PC-3 (cell line): ENCODE results near the gene LACTBL1.
"Not testable (repeated sequence)": the region's sequence is repeated elsewhere in the genome, so short reads cannot be mapped to it uniquely, and the experiment has no call there.

Experiments used
- CTCF ChIP-seq: fragments of 300-600 bp; sonication (generic); conservative IDR thresholded peaks from 2 replicates; pipeline ENCODE4 v1.5.1; 2017; ENCODE audit warnings: antibody characterized with exemption, low read depth, mild to moderate bottlenecking, low read length
- EZH2phosphoT487 ChIP-seq: fragments of 300-600 bp; sonication (generic); IDR thresholded peaks from 2 replicates; pipeline ENCODE4 v1.6.1; 2018; ENCODE audit warnings: mild to moderate bottlenecking, antibody characterized with exemption, low read length, borderline replicate concordance

- TF ChIP-seq CTCF, EZH2phosphoT487: not testable (repeated sequence)
Measured at GRCh38 chr1:23004769-23005168, 32.1 kb upstream of the LACTBL1 start.
